GM04503 (cell line): ENCODE data around the gene CENPX.

Source experiments
- DNase-seq: peaks from one replicate; pipeline ENCODE4 v3.0.0-alpha.2; 2012; ENCODE audit warnings: low read depth

The CENPX gene

DNA sequence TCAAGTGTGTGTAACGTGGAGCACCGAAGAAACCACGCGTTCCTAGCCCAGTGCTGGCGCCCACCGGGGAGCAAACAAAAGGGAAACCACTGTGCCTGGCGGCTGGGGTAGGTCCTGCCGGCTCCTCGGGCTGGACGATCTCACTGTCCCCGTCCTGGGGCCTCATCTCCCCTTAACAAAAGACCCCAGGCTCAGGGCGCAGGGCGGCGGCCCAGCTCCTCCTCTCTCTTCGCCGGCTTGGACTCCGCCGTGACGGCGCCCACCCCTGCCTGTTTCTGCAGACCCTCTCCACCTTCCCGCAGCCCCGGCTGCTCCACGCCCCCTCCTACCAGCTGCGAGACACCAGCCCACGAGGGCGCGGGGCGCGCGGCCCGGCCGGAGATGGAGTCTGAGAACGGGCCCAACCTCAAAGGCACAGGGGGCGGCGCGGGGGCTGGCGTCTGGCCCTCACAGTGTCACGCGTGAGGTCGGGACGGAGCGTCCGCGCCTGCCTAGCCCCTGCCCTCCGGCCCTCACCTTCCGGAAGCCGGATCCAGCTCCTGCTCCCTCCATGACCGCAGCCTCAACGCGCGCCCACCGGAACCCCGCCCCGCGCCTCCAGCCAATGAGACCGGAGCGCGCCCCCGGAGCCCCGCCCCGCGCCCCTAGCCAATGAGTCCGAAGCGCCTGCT is at the start of gene CENPX:
CENPX (minus strand) TSS at position 569 of the 671 bp plus-strand sequence; CDS start at position 552, 17 bp downstream.
- no peak for DNase-seq

DNA sequence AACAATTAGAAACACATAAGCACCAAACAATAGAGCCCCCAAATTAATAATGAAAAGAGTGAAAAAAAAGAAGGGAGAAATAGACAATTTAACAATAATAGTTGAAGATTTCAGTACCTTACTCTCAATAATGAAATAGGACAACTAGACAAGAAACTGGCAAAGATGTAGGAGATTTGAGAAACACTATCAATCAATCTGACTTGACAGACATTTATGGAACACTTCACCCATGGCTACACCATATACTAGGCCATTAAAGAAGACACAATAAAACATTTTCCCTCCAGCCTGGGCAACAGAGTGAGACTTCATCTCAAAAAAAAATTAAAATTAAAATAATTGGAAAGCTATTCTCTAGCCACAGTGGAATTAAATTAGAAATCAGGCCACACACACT is 47.9 kb upstream of the CENPX start:
- DNase-seq: no peak

DNA sequence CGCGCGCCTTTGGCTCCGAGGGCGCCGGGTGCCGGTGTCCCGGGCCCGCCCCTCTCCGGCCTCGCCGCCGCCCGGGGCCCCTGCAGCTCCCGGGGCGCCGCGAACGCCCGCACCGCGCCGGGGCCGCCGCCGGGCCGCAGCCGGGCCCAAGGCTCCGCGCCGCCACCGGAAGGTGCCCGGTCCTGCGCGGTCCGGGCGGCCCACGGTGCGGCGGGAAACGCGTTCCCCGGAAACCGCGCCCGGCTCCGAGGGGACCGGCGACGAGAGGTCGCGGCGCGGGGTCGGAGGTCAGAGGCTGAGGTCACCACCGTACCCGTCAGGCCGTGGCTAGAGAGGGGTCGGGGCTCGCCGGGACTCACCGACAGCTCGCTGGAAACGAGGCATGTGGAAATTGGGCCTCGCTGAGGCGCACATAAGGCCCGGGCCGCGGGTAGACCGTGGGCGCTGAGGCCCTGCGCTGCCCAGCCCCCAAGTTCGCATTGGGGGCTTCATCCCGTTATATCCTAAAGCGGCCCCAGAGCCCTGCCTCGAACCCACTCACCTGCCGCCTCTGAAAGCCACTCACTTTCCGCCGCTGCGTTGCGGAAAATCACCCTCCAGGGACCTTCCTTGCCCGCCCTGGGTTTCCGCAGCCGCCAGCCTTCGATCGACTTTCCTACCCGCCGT is 43.1 kb upstream of the CENPX start, which contains the start of gene DUS1L:
DUS1L (minus strand) TSS at position 167 of the 666 bp plus-strand sequence. CDS start 745 bp downstream, outside the sequence.
- no peak for DNase-seq

DNA sequence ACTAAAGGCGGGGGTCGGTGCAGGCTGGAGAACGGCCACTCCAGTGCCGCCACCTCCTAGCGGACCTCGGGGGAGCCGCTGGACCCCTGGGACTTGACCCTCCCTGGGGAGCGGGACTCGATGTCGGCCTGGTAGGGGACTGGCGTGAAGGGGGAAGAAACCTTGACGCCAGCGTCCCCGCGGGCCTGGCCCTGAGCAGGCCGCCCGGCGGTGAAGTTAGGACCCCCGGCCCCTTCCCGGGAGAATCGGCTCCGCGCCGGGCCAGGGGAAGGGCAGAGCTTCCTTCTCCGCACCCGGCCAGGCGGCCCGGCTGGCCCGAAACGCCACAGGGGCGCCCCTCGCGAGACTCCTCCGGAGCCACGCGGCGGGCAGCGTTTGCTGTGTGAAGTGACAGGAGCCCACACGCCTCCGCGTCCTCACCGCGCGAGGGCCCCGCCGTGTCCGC is 42.5 kb upstream of the CENPX start:
- DNase-seq: no peak

DNA sequence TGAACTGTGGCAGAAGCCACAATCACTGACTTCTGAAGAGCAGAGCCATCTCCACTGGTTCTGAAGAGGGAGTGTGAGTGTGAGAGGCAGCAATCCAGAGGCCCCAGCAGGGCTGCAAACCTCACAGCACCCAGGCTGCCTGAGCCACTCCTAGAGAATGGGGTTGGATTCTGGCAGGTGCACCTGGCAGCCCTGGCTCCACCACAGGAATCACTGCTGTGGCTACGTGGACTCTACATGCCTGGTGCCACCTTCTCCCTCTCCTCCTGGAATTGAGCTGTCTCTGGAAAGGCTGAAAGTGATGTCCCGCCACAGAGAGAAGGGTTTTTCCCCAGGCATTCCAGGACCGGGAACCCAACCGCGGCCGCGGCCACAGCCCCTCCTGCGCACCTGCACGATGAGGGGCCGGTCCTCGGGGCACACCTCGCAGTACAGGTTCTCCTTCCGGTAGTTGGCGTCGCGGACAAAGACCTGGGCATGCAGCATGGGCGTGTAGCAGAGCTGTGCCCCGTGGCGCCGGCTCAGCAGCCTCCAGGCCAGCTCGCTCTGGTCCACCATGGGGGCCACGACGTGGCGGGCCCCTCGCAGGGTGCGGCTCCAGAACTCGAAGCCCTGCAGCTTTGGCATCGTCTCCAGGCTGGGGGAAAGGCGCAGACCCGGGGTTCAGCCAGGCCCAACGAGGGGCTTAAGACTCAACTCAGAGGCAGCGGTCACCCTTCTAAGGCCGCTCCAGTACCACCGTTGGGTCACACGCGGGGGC is 41.9 kb upstream of the CENPX start:
- no peak for DNase-seq

DNA sequence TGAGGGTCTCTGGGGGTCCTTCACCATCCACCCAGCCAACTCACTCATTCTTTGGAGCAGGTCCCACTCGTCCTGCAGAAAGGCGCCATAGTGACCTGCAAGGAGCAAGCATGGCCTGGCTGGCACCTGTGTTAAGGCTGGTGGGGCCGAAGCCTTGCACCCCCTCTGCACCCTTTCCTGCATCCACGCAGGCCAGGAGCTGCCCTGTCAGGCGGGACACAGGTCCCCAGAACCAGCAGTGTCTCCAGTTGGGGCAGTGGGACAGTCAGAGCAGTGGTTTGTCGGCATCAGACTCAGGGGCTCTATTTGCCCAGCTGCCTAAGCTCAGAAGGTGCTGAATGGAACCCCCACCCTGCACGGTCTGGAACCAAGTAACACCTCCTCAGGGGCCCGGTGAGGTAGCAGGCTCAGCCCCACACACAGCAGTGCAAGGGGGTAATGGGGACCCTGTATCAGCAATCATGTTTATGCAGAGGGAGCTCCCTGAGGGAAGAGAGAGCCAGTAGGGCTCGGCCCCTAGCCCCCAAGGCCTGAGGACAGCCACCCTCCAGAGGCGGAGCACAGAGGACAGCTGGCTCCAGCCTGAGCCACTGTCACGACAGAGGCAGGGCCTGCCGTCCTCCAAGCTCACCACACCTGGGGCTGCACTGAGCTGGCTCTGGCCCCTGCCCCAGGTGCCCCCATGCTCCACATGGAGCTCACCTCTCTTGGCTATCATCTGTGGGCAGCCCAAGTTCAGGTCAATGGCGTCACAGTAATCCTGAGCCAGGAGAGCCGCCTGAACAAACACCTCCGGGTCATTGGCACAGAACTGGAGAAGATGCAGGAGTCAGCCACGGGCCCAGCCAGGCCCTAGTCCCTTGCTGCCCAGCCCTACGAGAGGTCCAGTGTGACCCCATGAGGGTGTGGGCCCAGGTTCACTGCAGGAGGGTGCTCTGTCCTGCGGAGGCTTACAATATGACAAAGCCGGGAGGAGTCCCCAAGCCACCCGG is 41.0 kb upstream of the CENPX start:
- no peak for DNase-seq

DNA sequence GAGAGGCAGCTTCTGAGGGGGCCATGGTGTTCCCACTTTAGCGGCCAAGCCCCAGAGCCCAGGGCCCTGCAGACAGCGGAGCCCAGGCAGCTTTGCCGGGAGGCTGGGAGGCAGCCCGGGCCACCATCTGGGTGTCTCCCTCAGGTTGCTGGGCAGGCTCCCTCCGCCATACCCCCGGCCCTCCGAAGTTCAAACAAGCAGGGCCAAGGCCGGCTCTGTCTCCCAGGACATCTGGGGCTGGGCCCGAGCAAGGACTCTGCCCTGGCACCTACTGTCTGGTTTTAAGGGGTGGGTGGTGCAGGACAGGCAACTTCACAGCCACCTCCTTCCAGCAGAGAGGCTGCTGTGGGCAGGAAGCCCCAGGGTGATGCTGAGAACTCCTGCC is 40.3 kb upstream of the CENPX start:
- DNase-seq: no peak

DNA sequence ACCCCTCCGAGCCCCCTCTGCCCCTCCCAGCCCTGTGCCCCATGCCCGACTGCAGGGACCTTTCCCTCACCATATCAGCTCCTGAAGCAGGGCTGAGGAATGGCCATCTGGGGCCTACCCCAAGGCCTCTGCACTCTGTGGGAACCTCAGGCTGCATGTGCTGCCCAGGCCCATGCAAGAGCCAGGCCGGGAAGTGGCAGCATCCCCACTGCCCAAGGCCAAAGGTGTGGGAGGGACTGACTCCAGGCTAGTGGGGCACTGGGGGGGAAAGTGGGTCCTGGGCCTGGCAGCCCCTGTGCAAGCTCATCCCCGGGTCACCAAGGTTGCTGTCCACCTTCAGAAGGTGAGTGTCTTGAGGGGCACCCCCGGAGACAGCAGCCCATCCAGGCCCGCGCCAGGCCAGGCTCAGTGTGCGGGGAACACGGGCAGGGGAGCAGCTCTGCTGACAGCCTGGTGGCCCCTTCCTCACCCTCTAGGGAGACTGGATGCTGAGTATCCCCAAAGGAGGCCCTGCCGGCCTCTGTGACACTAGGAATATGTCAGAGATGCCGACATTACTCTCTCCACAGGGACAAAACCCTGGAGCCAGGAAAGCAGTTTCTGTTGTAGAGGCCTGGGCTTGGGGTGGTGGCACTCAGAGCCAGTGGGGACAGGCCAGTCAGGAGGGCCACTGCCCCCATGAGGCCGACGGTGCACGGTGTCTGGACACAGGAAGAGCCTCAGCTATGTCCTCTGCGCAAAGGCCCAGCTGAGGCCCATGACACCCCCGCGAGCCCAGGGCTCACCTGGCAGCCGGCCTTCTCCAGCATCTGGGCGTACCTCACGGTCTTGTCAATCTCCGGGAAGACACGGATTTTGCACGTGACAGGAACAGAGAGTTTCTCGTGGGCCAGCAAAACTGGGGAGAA is 39.7 kb upstream of the CENPX start:
- no peak for DNase-seq

DNA sequence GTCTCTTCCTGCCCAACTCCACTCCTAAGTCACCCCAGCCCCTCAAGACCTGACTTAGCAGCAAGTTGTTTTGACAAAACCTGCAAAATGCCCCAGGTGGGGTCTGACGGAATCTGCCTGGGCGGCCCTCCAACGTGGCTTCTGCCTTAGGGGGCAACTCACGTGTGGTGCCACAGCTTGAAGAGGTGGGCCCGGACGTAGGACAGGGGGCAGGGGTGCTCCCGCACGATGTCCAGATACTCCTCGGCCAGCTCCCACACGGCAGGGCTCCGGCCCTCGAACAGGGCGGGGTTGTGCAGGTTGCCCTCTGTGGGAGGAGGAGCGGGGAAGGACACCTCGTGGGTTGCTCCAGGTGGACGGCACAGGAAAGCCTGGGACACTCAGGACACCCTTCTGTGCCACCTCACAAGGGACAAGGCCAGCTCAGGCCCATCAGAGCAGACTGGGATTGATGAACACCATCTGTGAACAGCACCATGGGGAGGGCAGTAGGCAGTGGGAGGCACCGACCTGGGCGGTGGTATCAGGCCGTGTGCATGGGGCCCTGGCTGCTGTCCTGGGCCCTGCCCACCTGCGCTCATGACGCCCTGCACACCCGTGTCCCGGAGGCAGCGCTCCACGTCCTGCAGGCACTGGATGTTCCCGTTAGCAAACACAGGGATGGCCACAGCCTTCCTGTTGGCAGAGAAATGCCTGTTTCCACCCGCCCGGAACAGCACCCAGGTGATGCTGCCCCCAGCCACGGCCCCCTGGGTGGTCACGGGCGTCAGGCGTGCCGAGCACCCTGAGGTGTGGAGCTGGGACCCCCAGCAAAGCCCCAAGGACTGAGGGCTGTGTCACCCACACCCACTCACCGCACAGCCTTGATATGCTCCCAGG is 38.6 kb upstream of the CENPX start:
- DNase-seq: no peak

DNA sequence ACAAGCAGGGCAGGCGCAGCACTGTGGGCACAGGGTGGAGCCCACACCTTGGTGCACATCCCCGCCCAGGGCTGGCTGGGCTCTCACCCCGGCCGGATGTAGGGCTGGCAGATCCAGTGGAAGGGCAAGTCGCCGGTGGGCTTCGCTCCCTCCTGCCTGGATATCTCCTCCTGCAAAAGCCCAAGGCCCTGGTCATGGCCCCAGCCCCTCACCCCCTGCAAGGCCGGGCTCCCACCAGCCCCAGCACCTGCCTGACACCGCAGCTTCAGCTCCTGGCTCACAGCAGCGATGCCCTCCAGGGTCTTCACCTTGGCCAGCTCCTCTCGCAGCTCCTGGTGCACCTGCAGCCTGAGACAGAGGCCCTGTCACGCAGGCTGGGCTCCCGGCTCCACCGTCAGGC is 37.9 kb upstream of the CENPX start:
- no peak for DNase-seq

DNA sequence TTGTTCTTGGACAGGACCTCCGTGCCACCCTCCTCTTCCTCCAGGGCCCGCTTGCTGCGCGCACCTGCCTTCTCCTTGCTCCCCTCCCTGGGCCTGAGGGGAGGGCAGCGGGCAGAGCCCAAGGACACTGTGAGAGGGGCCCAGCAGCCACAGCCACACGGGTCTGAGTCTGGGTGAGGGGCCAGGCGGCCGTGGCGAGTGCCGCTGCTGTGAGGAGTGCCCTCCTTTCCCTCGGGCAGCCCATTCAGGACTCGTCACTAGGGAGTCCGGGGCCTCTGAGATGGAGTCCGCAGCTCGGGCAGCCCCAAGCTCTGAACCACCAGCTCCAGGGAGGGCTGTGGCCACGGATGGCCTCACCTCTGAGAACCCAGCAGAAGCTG is 37.3 kb upstream of the CENPX start:
- no peak for DNase-seq

DNA sequence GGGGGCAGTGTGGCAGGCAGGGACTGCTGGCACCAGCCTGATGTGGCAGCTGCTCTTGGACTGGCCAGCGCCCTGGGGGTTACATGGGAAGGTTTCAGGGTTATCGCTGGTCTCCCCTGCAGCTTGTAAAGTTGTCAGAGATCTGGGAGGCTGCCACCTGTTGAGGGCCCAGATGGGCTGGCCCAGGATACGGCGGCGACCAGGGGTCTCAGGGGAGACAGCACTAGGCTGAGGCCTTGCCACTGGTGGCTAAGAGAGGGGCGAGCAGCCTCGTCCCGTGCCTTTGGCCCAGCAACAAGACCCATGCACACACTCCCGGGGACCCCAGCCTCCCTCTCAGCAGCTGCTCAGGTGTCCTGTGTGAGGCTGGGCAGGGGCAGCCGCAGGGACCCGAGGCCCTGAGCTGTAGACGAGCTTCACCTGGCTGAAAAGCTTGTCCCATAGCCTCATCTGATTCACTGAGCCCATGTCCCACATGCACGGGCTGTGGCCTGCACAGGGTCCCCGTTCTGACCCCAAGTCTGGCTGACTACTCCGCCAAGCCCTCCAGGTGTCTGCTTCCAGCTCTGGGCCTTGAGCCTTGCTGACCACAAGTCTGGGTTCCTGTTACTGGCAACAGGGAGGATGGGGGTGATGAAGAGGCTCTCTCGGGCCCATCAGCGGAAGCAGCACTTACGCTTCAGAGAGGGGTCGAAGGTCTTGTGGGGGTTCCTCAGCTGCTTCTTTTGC is 36.8 kb upstream of the CENPX start:
- DNase-seq: no peak

DNA sequence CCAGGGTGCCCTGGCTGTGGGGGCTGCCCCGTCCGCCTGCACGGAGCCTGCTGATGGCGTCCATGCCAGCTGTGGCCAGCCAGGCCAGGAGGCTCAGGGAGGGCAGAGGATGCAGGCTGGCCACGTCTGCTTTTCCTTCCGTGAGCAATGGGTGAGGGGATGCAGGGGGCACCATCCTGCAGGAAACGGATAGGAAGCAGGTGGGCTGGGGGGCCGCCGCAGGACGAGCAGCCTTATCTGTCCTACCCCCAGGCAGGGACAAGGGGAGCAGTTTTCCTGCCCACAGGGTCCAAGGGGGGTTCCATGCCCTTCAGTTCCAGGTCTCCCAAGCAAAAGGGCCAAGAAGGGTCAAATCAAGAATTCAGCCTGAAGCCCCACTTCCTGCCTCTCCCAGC is 36.2 kb upstream of the CENPX start:
- no peak for DNase-seq

DNA sequence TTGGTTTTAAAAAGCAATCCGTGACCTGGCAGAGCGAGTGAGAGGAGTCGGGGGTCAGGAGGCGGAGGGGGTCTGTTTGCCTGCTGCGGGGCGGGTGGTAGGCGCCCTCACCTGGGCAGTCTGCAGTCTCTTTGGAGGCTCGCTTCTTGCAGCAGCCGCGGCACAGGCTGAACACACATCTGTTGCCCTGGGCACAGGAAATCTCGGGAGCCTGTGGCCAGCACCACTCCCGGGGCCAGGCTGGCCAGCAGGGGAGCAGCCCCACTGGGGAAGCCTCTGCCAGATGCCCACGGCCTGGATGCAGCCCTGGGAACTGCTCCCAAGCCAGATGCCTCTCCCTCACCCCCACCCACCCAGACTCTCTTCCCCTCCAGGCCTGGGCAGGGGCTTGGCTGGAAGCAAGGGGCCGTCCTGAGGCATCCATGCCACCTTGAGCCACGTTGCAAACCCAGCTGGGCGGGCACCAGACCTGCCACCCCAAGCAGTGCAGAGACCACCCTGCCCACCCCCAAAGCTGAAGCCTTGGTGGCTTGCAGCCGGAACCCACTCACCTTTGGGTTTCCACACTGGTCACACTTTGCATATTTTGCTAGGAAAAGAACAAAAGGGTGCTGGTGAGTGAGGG is 35.7 kb upstream of the CENPX start:
- no peak for DNase-seq

DNA sequence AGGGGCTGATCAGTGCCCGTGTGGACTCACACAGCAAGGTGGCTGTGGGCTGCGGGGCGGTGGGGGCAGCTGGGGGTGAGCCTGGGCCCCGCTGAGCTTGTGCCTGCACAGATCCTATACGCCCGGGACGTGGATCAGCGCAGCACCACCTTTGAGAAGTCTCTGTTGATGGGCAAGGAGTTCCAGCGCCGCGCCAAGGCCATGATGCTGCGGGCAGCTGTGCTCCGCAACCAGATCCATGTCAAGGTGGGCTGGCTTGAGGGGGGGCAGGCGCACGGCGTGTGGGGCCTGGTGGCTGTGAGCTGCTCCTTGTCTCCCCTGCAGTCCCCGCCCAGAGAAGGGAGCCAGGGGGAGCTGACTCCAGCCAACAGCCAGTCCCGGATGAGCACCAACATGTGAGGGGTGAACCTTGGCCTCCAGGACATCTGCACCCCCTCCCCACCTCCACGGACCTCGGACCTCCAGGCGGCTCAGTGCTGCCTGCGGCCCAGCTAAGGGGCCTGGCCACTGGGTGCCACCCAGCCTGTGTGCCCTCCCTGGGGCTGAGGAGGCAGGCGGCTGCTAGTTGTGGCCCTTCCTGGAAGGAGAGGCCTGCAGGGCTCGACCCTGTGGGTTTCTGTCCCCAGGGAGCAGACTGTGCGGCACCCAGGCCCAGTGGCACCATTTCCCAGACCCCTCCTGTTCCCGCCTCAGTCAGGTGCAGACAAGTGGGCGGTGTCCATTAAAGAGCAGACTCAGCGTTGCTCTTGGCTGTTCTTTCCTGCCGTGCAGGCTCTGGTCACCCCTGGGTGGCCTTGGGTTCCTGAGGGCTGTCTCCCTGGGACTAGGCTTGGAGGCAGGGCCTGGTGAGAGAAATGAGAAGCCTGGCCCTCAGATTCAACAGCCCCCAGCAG is 34.3 kb upstream of the CENPX start:
- no peak for DNase-seq

DNA sequence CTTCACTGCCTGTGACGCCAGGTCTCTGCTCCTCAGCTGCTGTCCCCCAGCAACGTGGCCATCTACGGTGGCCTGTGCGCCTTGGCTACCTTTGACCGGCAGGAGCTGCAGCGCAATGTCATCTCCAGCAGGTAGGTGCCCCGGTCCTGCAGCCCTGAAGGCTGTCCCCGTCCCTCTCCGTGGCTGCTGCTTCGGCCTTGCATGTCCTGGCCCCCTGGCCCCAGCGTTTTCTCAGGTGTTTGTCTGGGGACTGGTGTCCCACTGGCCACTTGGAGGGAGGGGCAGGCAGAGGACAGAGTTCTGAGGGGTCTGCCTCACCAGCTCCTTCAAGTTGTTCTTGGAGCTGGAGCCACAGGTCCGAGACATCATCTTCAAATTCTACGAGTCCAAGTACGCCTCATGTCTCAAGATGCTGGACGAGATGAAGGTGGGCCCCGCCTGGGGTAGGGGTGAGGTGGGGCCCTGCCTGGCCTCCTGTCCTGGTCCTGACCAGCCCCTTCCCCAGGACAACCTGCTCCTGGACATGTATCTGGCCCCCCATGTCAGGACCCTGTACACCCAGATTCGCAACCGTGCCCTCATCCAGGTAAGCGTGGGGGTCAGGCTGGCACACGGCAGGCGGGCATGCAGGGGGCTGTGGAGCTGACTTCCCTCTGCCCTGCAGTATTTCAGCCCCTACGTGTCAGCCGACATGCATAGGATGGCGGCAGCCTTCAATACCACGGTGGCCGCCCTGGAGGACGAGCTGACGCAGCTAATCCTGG is 33.5 kb upstream of the CENPX start:
- DNase-seq: no peak
